ENCODE results near the gene GAS5. TPM values are rescaled to one million over a fixed set of nuclear protein-coding genes. Genes with fewer than 3 reads are reported as not detected.
A peak's percentile ranks its signal among the peaks of the same experiment; 100 is the strongest.
"Not testable (repeated sequence)": the region's sequence is repeated elsewhere in the genome, so short reads cannot be mapped to it uniquely, and the experiment has no call there.

The GAS5 gene
- polyA plus RNA-seq, 10 donors, result 613 to 687 (median 638) TPM

DNA sequence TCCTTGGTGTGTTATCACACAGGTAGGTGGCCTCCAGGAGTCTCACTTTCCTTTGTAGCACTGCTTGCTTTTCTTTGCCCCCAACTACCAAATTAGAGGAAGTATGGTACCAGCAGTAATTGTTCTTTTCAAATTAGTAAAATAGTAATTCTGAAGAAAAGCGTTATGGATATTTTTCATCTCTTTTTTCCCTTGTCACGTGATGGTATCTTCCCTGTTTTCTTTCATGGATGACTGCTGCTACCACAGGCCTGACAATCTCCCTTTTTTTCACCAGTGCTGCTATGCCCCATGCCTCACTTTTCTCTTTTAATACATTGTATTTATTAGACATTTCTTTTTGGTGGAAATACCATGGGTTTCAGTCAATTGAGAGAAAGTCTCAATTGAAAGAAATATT is 3.7 kb upstream of the GAS5 start:
- no peak for DNase-seq

- no peak for DNase-seq
Observed at GRCh38 chr1:173871091-173871490, 3.3 kb upstream of the GAS5 start.

- DNase-seq, result no peak
Observed at GRCh38 chr1:173870252-173871075, 2.7 kb upstream of the GAS5 start.

DNA sequence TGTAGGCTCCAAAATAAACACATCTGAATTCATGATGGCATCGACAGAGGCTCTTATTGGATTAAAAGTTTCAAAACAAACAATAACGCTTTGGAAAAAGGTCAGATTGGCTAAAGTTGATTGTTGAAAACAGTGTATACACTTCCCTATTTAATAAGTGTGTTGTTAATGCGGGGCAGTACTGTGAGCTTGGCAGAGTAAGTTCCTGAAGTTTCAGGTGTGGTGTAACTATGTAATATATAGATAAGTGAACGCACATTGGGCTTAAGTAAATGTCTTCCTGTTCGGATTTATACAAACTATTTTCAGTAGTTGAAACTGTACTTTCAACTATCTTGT is 1.2 kb upstream of the GAS5 start:
- DNase-seq, result no peak

DNA sequence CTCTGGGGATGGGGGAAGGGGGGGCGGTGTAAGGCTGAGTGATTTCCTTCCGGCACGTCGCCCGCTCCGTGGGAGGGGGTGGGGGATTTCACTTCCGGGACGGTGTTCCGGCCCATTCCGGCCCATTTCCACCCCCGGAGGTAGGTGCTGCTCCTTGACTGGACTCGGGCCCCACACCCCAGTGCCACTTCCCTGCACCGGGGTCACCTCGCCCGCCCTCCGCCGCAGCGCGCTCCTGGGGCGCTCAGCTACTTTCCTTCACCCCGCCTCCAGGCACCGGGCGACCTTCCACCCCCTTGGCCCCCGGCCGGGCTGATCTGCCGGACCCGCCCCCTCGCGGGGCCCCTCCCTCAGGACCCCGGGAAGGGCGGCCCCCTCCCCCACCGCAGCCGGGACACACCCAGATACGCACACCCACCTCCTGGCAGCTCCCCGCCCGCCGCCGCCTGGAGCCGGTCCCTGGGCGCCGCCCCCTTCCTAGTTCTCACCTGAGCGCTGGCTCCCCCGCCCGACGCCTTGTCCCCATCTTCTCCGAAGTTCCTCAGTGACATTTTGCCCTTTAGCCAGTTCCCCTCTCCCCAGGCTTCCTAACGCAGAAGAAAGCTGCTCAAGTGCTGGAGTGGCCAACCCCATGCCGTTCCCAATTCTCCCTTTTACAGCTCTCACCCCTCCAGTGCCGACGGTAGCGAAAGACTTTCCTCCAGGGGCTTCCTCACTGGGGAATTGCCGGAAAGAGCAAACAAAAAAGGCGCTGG is 654 bp upstream of the GAS5 start, which contains the start of gene ZBTB37:
Gene ZBTB37, plus strand, starts transcription at position 115 of the 755 bp plus-strand sequence. CDS start 1,846 bp downstream, outside the sequence.
- DNase-seq, result peak in 2 of 3 donors; percentile 69 to 86

DNA sequence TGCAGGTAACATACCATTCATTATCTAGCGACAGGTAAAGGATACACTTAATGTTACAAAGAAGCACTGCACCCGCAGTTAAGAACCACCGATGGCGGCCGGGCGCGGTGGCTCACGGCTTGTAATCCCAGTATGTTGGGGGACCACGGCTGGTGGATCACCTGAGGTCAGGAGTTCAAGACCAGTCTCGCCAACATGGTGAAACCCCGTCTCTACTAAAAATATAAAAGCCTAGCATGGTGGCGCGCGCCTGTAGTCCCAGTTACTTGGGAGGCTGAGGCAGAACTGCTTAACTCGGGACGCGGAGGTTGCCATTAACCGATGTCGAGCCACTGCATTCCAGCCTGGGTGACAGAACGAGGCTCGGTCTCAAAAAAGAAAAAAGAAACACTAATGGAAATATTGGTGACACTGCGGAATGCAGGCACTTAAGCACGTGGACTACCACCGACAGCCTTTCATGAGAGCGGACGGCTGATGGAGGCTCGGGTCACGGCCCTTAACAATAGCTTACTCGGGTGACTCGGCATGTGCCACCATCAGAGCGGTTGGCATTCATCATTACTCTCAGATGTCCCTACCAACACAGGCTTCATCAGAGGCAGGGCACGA is 542 bp downstream of the GAS5 start:
- no peak for DNase-seq

GRCh38 chr1:173866413-173867115 is 1.2 kb downstream of the GAS5 start:
- DNase-seq, result no peak

DNA sequence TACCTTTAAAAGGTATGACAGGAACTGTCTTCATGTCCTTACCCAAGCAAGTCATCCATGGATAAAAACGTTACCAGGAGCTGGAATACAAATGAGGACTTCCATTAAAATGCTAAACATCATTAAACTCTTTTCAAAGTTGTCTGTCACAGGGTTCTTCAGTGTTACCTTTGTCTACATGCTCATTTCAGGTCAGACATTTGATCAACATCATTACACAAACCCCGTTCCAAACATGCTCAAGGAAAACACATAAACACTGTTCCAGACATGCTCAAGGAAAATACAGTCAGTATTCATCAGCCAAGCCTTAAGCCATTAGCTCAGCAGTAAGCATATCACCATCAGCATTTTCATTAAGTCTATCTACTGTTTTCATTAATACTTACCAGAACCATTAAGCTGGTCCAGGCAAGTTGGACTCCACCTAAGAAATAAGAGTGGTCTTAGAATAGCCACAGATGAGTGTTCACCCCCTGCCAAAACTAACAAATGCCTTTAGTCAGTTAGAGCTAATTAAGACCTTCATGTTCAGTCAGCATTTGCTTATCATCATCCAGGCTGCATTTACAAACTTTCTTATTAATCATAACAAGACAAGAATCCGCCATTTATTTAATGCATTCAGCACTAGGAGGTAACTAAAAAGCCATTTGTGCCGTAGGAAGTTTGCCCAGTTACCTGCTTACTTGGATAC is 2.2 kb downstream of the GAS5 start:
- DNase-seq, result no peak

DNA sequence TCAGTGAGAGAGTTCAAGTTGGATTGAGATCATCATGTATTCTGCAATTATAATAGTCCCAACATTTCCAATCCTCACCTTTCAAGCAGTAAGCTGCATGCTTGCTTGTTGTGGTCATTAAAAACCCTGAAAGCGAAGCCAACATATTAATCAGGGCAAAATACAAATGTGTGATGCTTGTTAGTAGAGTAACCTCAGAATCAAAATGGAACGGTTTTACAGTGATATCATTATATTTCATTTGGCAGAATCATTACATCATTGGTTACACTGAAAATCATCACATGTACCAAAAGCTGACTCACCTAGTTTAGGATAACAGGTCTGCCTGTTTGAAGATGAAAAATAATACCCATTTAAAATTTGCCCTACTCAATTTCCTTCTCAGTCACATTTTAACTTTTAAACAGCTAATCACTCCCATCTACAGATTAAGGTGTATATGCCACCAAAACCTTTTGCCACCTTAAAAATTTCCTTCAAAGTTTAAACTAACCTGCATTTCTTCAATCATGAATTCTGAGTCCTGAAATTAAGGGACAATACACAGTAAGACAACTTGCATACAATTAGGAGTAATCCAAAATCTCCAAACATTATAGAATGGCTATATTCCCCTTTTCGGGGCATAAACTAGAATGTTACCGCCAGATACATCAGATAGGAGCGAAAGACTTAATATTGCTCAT is 3.5 kb downstream of the GAS5 start:
- DNase-seq, result no peak

- no peak for DNase-seq
Observed at GRCh38 chr1:173863224-173864161, 4.3 kb downstream of the GAS5 start.

- DNase-seq, result no peak
Observed at GRCh38 chr1:173862769-173863223, 5.0 kb downstream of the GAS5 start.

- DNase-seq, result not testable (repeated sequence)
Observed at GRCh38 chr1:173862146-173862768, 5.5 kb downstream of the GAS5 start.

DNA sequence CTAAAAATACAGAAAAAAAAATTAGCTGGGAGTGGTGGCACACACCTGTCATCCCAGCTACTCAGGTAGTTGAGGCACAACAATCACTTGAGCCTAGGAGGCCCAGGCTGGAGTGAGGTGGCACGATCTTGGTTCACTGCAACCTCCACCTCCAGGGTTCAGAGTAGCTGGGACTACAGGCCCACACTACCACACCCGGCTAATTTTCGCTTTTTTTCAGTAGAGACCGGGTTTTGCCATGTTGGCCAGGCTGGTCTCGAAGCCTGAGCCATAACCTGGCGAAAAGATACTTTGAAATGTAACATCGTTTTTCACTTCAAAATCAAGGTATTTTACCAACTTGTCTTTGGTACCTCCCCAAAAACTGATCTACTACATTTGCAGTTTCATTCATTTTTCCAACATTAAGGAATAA is 6.1 kb downstream of the GAS5 start:
- no peak for DNase-seq

GRCh38 chr1:173860065-173860464 is 7.7 kb downstream of the GAS5 start:
- no peak for DNase-seq

DNA sequence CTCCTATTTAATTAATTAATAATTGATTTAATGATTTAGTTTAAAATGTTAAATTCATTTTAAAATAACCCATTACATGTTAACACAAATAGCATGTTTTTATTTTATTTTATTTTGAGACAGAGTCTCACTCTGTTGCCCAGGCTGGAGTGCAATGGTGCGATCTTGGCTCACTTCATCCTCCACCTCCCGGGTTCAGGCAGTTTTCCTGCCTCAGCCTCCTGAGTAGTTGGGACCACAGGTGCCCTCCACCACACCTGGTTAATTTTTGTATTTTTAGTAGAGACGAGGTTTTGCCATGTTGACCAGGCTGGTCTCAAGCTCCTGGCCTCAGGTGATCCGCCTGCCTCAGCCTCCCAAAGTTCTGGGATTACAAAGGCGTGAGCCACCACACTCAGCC is 8.2 kb downstream of the GAS5 start:
- not testable (repeated sequence) for DNase-seq

- no peak for DNase-seq
Observed at GRCh38 chr1:173857363-173857917, 10.3 kb downstream of the GAS5 start.

DNA sequence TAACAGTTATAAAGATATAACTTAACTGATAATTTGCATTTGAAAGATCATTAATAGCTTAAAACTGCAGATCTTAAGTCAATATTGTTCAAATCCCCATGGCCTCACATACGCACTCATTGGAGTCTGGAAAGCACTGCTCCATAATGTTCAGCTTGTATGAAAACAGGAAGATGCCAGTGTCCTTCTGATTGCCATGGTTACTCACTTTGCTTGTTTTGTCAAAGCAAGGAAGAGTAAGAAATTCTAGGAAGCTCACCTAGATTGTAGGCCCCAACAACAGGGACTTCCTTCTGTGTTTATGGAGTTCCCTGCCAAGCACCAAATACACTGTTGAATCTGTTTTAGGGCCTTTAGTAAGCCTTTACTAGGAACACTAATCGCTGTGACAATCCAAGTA is 10.9 kb downstream of the GAS5 start:
- no peak for DNase-seq

- DNase-seq, result no peak
Observed at GRCh38 chr1:173856014-173856413, 11.8 kb downstream of the GAS5 start.

DNA sequence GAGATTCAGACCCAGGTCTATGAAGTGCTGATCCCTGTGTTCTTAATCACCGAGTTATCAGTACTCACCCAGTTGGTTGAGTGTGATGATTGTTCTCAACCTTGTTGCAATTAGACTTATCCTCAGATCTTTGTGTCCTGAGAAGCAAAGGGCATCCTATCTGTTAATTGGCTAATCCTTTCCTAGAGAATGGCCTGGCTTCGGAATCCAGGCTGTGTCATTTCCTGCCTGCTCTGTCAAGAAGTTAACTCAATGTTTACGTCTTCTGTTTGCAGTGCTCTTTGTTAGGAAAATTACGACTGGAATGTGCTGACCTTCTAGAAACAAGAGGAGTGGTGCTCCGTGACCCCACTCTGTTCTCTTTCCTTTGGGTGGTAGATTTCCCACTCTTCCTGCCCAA is 14.7 kb downstream of the GAS5 start:
- no peak for DNase-seq
